Nephron progenitor cell (in vitro differentiated cells): Measurements from ENCODE around the gene EBF4.

ENCODE experiments used
- DNase-seq: peaks from one replicate; pipeline ENCODE4 v3.0.0; 2021
- H3K27ac Mint-ChIP-seq: 2 replicates; pipeline ENCODE4 v1.8.0; 2021; ENCODE audit warnings: mild to moderate bottlenecking, moderate library complexity, mixed read lengths
- H3K27me3 Mint-ChIP-seq: 2 replicates; pipeline ENCODE4 v1.8.0; 2021; ENCODE audit warnings: mild to moderate bottlenecking, low read depth, mixed read lengths; ENCODE audit not compliant: poor library complexity
- H3K36me3 Mint-ChIP-seq: 2 replicates; pipeline ENCODE4 v1.8.0; 2021; ENCODE audit warnings: low read depth, mixed read lengths
- H3K4me1 Mint-ChIP-seq: 2 replicates; pipeline ENCODE4 v1.8.0; 2021; ENCODE audit warnings: mixed read lengths
- H3K4me3 Mint-ChIP-seq: 2 replicates; pipeline ENCODE4 v1.8.0; 2021; ENCODE audit warnings: mild to moderate bottlenecking, moderate library complexity, mixed read lengths
- H3K9me3 Mint-ChIP-seq: 2 replicates; pipeline ENCODE4 v1.8.0; 2021; ENCODE audit warnings: mild to moderate bottlenecking, moderate library complexity, mixed read lengths
- TF ChIP-seq, protein P1 (sequence below): fragments of 200-600 bp; sonication (generic); IDR thresholded peaks from 2 replicates; pipeline ENCODE4 v1.5.0; 2021; ENCODE audit warnings: antibody characterized with exemption

EBF4 gene

DNA sequence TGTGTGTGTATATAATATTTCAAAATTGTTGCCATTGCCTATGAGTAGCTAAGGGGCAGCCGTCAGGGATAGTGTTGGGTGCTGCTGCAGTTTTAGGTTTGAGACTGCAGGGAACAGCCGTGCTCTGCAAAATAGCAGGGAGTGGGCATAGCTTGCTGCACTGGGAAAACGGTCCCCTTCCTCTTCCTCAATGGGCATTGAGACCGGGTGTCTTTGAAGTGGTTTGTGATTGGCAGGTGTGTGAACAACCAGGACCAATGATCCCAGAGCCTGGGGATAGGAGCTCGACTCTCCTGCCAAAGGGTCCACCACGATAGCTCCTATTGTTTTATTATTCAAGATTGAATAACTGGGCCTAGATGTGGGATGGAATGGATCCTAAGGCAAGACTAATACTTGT is 5.1 kb upstream of the EBF4 start:
- peaks cover 14% of the 10 kb centered on the region for H3K9me3 Mint-ChIP-seq
- no peak overlapping the region for H3K4me3 Mint-ChIP-seq
- H3K27me3 Mint-ChIP-seq, result peaks cover 93% of the 10 kb centered on the region
- DNase-seq, result no peak
- peaks cover 40% of the 10 kb centered on the region for H3K4me1 Mint-ChIP-seq
- no peak overlapping the region for H3K27ac Mint-ChIP-seq
- TF ChIP-seq, protein P1, sequence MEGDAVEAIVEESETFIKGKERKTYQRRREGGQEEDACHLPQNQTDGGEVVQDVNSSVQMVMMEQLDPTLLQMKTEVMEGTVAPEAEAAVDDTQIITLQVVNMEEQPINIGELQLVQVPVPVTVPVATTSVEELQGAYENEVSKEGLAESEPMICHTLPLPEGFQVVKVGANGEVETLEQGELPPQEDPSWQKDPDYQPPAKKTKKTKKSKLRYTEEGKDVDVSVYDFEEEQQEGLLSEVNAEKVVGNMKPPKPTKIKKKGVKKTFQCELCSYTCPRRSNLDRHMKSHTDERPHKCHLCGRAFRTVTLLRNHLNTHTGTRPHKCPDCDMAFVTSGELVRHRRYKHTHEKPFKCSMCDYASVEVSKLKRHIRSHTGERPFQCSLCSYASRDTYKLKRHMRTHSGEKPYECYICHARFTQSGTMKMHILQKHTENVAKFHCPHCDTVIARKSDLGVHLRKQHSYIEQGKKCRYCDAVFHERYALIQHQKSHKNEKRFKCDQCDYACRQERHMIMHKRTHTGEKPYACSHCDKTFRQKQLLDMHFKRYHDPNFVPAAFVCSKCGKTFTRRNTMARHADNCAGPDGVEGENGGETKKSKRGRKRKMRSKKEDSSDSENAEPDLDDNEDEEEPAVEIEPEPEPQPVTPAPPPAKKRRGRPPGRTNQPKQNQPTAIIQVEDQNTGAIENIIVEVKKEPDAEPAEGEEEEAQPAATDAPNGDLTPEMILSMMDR, result no peak
- no peaks in the 10 kb centered on the region for H3K36me3 Mint-ChIP-seq

DNA sequence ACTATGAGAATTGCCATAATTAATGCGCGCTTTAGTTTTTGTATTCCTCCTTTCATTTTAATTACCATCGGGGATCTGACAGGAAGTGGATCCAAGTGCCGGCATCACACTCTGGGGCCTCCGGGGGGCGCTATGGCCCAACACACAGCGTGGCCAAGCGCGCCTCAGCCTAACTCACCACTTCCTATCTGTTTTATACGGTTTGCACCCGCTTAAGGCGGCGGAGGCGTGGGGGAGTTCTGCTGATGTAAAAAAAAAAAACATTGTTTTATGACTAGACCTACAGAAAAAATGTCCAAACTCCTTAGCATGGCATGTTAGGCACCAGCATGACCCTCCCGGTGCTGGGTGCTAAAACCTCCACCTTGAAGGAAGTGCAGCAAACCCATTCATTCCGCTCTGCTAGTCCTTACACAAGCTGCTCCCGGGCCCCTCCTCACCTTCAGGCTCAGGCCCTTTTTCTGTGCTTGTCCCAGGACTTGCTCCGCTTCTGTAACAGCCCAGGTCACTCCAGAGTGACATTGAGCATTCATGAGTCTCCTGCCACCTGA is 4.5 kb upstream of the EBF4 start:
- DNase-seq, result peak; percentile 68
- Mint-ChIP-seq H3K4me3 (no peak overlapping the region), H3K27me3 (peaks cover 87% of the 10 kb centered on the region), H3K27ac (no peak overlapping the region), H3K4me1 (peaks cover 40% of the 10 kb centered on the region), H3K36me3 (no peaks in the 10 kb centered on the region), H3K9me3 (peaks cover 9% of the 10 kb centered on the region)
- TF ChIP-seq, protein P1, result peak; percentile 75

DNA sequence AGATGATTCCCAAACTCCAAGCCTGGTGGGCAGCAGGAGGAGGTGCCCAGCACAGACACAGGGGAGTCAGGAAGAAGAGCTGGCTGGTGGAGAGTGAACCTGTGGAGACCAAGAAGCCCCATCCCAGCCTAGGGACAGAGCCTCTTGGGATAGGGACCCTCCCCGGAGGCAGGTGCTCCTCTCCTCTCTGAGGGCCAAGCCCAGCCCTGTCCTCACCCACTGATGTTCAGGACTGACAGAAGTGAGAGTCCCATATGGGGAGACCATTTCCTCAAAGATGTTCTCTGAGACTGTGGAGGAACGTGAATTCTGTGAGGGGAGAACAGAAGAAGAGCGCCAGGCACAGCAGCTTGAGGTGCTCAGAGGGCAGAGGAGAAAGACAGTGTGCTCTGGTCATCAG is 2.4 kb upstream of the EBF4 start:
- DNase-seq, result no peak
- TF ChIP-seq, protein P1, result no peak
- Mint-ChIP-seq H3K27me3 (peaks cover 87% of the 10 kb centered on the region), H3K27ac (no peak overlapping the region), H3K4me1 (peaks cover 47% of the 10 kb centered on the region), H3K9me3 (peaks cover 6% of the 10 kb centered on the region), H3K36me3 (no peaks in the 10 kb centered on the region), H3K4me3 (no peak overlapping the region)

DNA sequence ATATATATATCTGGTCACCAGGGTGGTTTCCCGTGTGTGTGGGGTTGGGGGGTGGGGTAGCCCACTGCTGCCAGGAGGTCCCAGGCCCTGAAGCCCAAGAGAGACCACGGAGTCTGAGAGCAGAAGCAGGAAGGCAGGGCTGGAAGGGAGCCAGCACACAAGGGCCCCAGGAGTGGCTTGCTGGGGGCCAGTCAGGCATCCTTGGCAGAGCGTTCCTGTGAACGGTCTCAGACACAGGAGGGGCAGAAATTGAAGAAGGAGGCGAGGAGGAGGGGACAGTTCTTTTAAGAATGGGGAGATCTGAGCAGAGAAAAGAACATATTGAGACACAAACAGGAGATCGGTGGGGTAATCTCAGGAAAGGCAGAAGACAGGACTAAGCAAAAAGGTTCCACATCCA is 1.9 kb upstream of the EBF4 start:
- Mint-ChIP-seq H3K36me3 (no peaks in the 10 kb centered on the region), H3K27me3 (peaks cover 87% of the 10 kb centered on the region), H3K4me3 (peak overlapping the region; percentile 96), H3K9me3 (peaks cover 6% of the 10 kb centered on the region), H3K4me1 (peaks cover 50% of the 10 kb centered on the region), H3K27ac (no peak overlapping the region)
- DNase-seq, result no peak
- TF ChIP-seq, protein P1, result no peak

DNA sequence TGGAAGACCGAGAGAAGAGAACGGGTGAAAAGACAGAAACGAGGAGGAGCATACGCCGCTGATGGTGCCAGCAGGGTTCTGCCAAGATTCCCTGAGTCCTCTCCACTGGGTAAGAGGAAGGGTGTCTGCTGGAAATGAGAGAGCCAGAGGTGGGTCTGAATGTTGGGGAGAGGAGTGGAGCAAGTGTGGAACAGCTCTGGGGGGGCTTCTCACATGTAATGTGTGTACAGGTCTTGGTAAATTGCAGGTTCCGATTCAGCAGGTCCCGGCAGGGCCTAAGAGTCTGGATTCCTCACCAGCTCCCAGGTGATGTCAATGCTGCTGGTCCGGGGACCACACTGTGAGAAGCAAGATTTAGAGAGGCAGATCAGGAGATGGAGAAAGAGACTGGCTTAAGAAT is 1.5 kb upstream of the EBF4 start:
- no peak for DNase-seq
- peaks cover 87% of the 10 kb centered on the region for H3K27me3 Mint-ChIP-seq
- peak overlapping the region; percentile 96 for H3K4me3 Mint-ChIP-seq
- H3K36me3 Mint-ChIP-seq, result no peaks in the 10 kb centered on the region
- peaks cover 53% of the 10 kb centered on the region for H3K4me1 Mint-ChIP-seq
- peaks cover 6% of the 10 kb centered on the region for H3K9me3 Mint-ChIP-seq
- H3K27ac Mint-ChIP-seq, result no peak overlapping the region
- TF ChIP-seq, protein P1, result no peak

DNA sequence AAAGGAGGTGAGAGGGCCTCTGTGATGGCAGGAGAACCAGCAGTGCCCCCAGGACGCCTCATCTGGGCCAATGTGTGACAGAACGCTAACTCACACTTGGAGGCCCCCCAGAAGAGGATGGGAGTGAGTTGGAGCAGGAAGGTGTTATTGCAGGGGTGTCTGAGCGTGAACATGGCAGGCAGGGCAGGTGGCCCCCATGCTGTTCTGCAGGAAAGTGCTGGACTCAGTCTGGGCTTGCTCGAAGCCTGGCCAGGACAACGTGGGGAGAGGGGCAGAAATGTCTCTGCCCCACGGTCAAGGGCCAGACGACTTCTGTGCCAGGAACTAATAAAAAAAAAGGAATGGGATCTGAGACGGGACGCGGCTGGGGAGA is 931 bp upstream of the EBF4 start:
- peak overlapping the region; percentile 96 for H3K4me3 Mint-ChIP-seq
- H3K36me3 Mint-ChIP-seq, result no peaks in the 10 kb centered on the region
- H3K27ac Mint-ChIP-seq, result no peak overlapping the region
- peaks cover 53% of the 10 kb centered on the region for H3K4me1 Mint-ChIP-seq
- no peak for DNase-seq
- TF ChIP-seq, protein P1, result no peak
- H3K9me3 Mint-ChIP-seq, result peaks cover 6% of the 10 kb centered on the region
- peaks cover 87% of the 10 kb centered on the region for H3K27me3 Mint-ChIP-seq
